ENCODE measurements around the gene SLC40A1.
"Not testable (repeated sequence)": the region's sequence is repeated elsewhere in the genome, so short reads cannot be mapped to it uniquely, and the experiment has no call there.

- not testable (repeated sequence) for TF ChIP-seq CTCF, POLR2A (IDR thresholded peaks at IDR 0.05)
Observed at GRCh38 chr2:189601652-189602051, 21.1 kb upstream of the SLC40A1 start.

All from uterus (tissue), 2 donors.